Mesenchymal stem cell (in vitro differentiated cells and primary cell): ENCODE data around the gene CBARP.

Source experiments
- DNase-seq: peaks from one replicate; pipeline ENCODE4 v3.0.0-alpha.2; 2013
- H2AFZ ChIP-seq: one replicate; pipeline ENCODE4 v1.6.1; 2013; ENCODE audit warnings: low read depth, mild to moderate bottlenecking, control low read depth, inconsistent platforms, low read length, moderate library complexity
- H2AK5ac ChIP-seq: 2 replicates; pipeline ENCODE4 v1.6.1; 2013; ENCODE audit warnings: low read length, moderate library complexity, mild to moderate bottlenecking, inconsistent platforms; ENCODE audit not compliant: severe bottlenecking
- H2BK120ac ChIP-seq: one replicate; pipeline ENCODE4 v1.6.1; 2013; ENCODE audit warnings: low read depth, mild to moderate bottlenecking, inconsistent platforms, low read length, moderate library complexity
- H2BK12ac ChIP-seq, 2 experiments: one replicate each; pipeline ENCODE4 v1.6.1; 2013; ENCODE audit warnings: inconsistent platforms in 2 of 2, low read length in 2 of 2, mild to moderate bottlenecking in 2 of 2, moderate library complexity in 2 of 2, control low read depth in 1 of 2
- H2BK15ac ChIP-seq: one replicate; pipeline ENCODE4 v1.6.1; 2013; ENCODE audit warnings: mild to moderate bottlenecking, low read depth, inconsistent platforms; ENCODE audit not compliant: poor library complexity, severe bottlenecking
- H2BK5ac ChIP-seq: 2 replicates; pipeline ENCODE4 v1.6.1; 2013; ENCODE audit warnings: low read depth, mild to moderate bottlenecking, low read length, control low read depth, inconsistent platforms; ENCODE audit not compliant: poor library complexity, severe bottlenecking
- H3K14ac ChIP-seq, 2 experiments: one replicate each; pipeline ENCODE4 v1.6.1; 2013; ENCODE audit warnings: inconsistent platforms in 2 of 2, low read length in 2 of 2, control low read depth in 1 of 2, mild to moderate bottlenecking in 1 of 2, moderate library complexity in 1 of 2
- H3K18ac ChIP-seq, 2 experiments: one replicate each; pipeline ENCODE4 v1.6.1; 2013; ENCODE audit warnings: inconsistent platforms in 2 of 2, low read length in 2 of 2, control low read depth in 1 of 2, low read depth in 1 of 2, mild to moderate bottlenecking in 1 of 2
- H3K23ac ChIP-seq, 2 experiments: one replicate each; pipeline ENCODE4 v1.6.1; 2013; ENCODE audit warnings: inconsistent platforms in 2 of 2, low read length in 2 of 2, mild to moderate bottlenecking in 2 of 2, moderate library complexity in 2 of 2, control low read depth in 1 of 2
- H3K27ac ChIP-seq: 2 replicates; pipeline ENCODE4 v1.5.1; 2013; ENCODE audit warnings: mild to moderate bottlenecking, moderate library complexity, low read length, control low read depth, inconsistent platforms; ENCODE audit not compliant: poor library complexity, severe bottlenecking
- H3K27me3 ChIP-seq, 2 experiments: 2 replicates each; pipeline versions ENCODE4 v1.6.1 to v1.7.0; 2013; ENCODE audit warnings: low read length in 2 of 2, mild to moderate bottlenecking in 2 of 2, moderate library complexity in 2 of 2, control low read depth in 1 of 2, inconsistent platforms in 1 of 2; ENCODE audit not compliant: control insufficient read depth in 1 of 2, insufficient read depth in 1 of 2
- H3K36me3 ChIP-seq, 2 experiments: 2 replicates each; pipeline versions ENCODE4 v1.6.1 to v1.7.0; 2013; ENCODE audit warnings: low read length in 2 of 2, control low read depth in 1 of 2, inconsistent platforms in 1 of 2, low read depth in 1 of 2, mild to moderate bottlenecking in 1 of 2; ENCODE audit not compliant: insufficient read depth in 2 of 2, control insufficient read depth in 1 of 2
- H3K4ac ChIP-seq, 2 experiments: one replicate each; pipeline ENCODE4 v1.6.1; 2013; ENCODE audit warnings: inconsistent platforms in 2 of 2, low read length in 2 of 2, mild to moderate bottlenecking in 2 of 2, moderate library complexity in 2 of 2, control low read depth in 1 of 2, low read depth in 1 of 2
- H3K4me1 ChIP-seq: 2 replicates; pipeline ENCODE4 v1.6.1; 2013; ENCODE audit warnings: low read depth, low read length, control low read depth; ENCODE audit not compliant: control insufficient read depth, insufficient read depth
- H3K4me2 ChIP-seq: 2 replicates; pipeline ENCODE4 v1.6.1; 2013; ENCODE audit warnings: low read length, mild to moderate bottlenecking, inconsistent platforms; ENCODE audit not compliant: poor library complexity, severe bottlenecking
- H3K4me3 ChIP-seq, 2 experiments: 2 replicates each; pipeline versions ENCODE4 v1.5.1 to v1.7.0; 2013; ENCODE audit warnings: low read length in 2 of 2, mild to moderate bottlenecking in 2 of 2, control low read depth in 1 of 2, low read depth in 1 of 2; ENCODE audit not compliant: insufficient read depth in 1 of 2
- H3K79me1 ChIP-seq: replicated peaks from 2 replicates; pipeline ENCODE4 v1.6.1; 2013; ENCODE audit warnings: mild to moderate bottlenecking, control low read depth, low read length, inconsistent platforms; ENCODE audit not compliant: poor library complexity, severe bottlenecking
- H3K9ac ChIP-seq: 2 replicates; pipeline ENCODE4 v1.7.0; 2013; ENCODE audit warnings: mild to moderate bottlenecking, low read length, moderate library complexity
- H3K9me3 ChIP-seq: 2 replicates; pipeline ENCODE4 v1.7.0; 2013; ENCODE audit warnings: mild to moderate bottlenecking, low read length; ENCODE audit not compliant: control insufficient read depth
- H4K8ac ChIP-seq: one replicate; pipeline ENCODE4 v1.6.1; 2013; ENCODE audit warnings: inconsistent platforms, mild to moderate bottlenecking, low read length, moderate library complexity
- H4K91ac ChIP-seq: one replicate; pipeline ENCODE4 v1.6.1; 2013; ENCODE audit warnings: mild to moderate bottlenecking, low read length, inconsistent platforms
- WGBS: methylation state at CpG from one replicate; pipeline ENCODE4 v1.1.7; 2013; ENCODE audit warnings: mixed read lengths; 5-methylcytosine and 5-hydroxymethylcytosine counted together

The CBARP gene

GRCh38 chr19:1229056-1229923, 8.5 kb downstream of the CBARP start:
- H3K36me3 ChIP-seq, result peaks cover 9 to 93% of the 10 kb centered on the region in 2 experiments
- H3K79me1 ChIP-seq, result peaks cover 23% of the 10 kb centered on the region
- H4K91ac ChIP-seq, result no peak overlapping the region
- no peak overlapping the region for H3K27ac ChIP-seq
- DNase-seq, result no peak
- peaks cover 47% of the 10 kb centered on the region for H3K4me1 ChIP-seq
- WGBS, result 97% methylated on average over 142 of the region's 158 CpGs
- H2AK5ac ChIP-seq, result no peak overlapping the region
- H4K8ac ChIP-seq, result no peak overlapping the region
- no peak overlapping the region for H2BK15ac ChIP-seq
- no peak overlapping the region for H2BK5ac ChIP-seq
- H3K9ac ChIP-seq, result no peak overlapping the region
- no peak overlapping the region for H3K4me2 ChIP-seq
- H3K23ac ChIP-seq, result no peak overlapping the region
- H3K4me3 ChIP-seq, result no peak overlapping the region
- H3K27me3 ChIP-seq, result no peaks in the 10 kb centered on the region
- no peak overlapping the region for H2BK12ac ChIP-seq
- no peaks in the 10 kb centered on the region for H3K9me3 ChIP-seq
- no peak overlapping the region for H3K14ac ChIP-seq
- no peak overlapping the region for H2AFZ ChIP-seq
- no peak overlapping the region for H3K4ac ChIP-seq
- no peak overlapping the region for H3K18ac ChIP-seq
- no peak overlapping the region for H2BK120ac ChIP-seq

- no peak overlapping the region for H2BK5ac ChIP-seq
- H2AFZ ChIP-seq, result no peak overlapping the region
- peaks cover 8 to 93% of the 10 kb centered on the region in 2 experiments for H3K36me3 ChIP-seq
- no peak overlapping the region for H3K23ac ChIP-seq
- peaks cover 50% of the 10 kb centered on the region for H3K4me1 ChIP-seq
- no peak overlapping the region for H2BK12ac ChIP-seq
- peaks cover 23% of the 10 kb centered on the region for H3K79me1 ChIP-seq
- no peak overlapping the region for H3K4me2 ChIP-seq
- no peak overlapping the region for H2BK120ac ChIP-seq
- no peaks in the 10 kb centered on the region for H3K27me3 ChIP-seq
- no peak overlapping the region for H2AK5ac ChIP-seq
- no peak overlapping the region for H3K4ac ChIP-seq
- no peak overlapping the region for H4K8ac ChIP-seq
- no peak overlapping the region for H2BK15ac ChIP-seq
- DNase-seq, result no peak
- no peak overlapping the region for H4K91ac ChIP-seq
- H3K18ac ChIP-seq, result no peak overlapping the region
- no peak overlapping the region for H3K4me3 ChIP-seq
- no peak overlapping the region for H3K14ac ChIP-seq
- H3K9me3 ChIP-seq, result no peaks in the 10 kb centered on the region
- no peak overlapping the region for H3K9ac ChIP-seq
- H3K27ac ChIP-seq, result no peak overlapping the region
- 98% methylated on average over 92 of the region's 100 CpGs for WGBS
Observed at GRCh38 chr19:1228161-1228957, 9.4 kb downstream of the CBARP start.

- H3K27ac ChIP-seq, result no peak overlapping the region
- no peaks in the 10 kb centered on the region for H3K9me3 ChIP-seq
- H3K4me2 ChIP-seq, result no peak overlapping the region
- no peak overlapping the region for H3K9ac ChIP-seq
- H4K91ac ChIP-seq, result no peak overlapping the region
- no peaks in the 10 kb centered on the region for H3K27me3 ChIP-seq
- no peak overlapping the region for H2BK120ac ChIP-seq
- no peak overlapping the region for H2BK12ac ChIP-seq
- no peak overlapping the region for H3K4ac ChIP-seq
- 96% methylated on average over 56 of the region's 56 CpGs for WGBS
- peaks cover 17 to 93% of the 10 kb centered on the region in 2 experiments for H3K36me3 ChIP-seq
- no peak overlapping the region for H4K8ac ChIP-seq
- H3K4me1 ChIP-seq, result peaks cover 50% of the 10 kb centered on the region
- H3K18ac ChIP-seq, result no peak overlapping the region
- peak overlapping the region in 1 of 2 experiments; percentile 7 for H3K4me3 ChIP-seq
- no peak overlapping the region for H3K14ac ChIP-seq
- DNase-seq, result no peak
- H3K23ac ChIP-seq, result no peak overlapping the region
- no peak overlapping the region for H2AFZ ChIP-seq
- no peak overlapping the region for H2AK5ac ChIP-seq
- H2BK5ac ChIP-seq, result no peak overlapping the region
- H2BK15ac ChIP-seq, result no peak overlapping the region
- H3K79me1 ChIP-seq, result peaks cover 24% of the 10 kb centered on the region
Observed at GRCh38 chr19:1227304-1228054, 10.3 kb downstream of the CBARP start.
